Smooth muscle cell (in vitro differentiated cells): ENCODE results near the gene KRT6B. TPM values are rescaled to one million over a fixed set of nuclear protein-coding genes. Genes with fewer than 3 reads are reported as not detected.
"Not testable (repeated sequence)": the region's sequence is repeated elsewhere in the genome, so short reads cannot be mapped to it uniquely, and the experiment has no call there.

ENCODE experiments used
- DNase-seq: peaks from one replicate; lab custom pipeline; 2025; ENCODE audit not compliant: unreplicated experiment; lab: John Stamatoyannopoulos, UW
- H2AFZ ChIP-seq: fragments of 200-600 bp; sonication (generic); 2 replicates; pipeline ENCODE4 v1.6.0; 2016; ENCODE audit warnings: antibody characterized with exemption, low read depth, mild to moderate bottlenecking
- H3F3A ChIP-seq: fragments of 200-600 bp; sonication (generic); 2 replicates; pipeline ENCODE4 v1.6.0; 2017; ENCODE audit warnings: antibody characterized with exemption, low read depth
- H3K27ac ChIP-seq: fragments of 200-600 bp; sonication (generic); 2 replicates; pipeline ENCODE4 v1.5.1; 2016; ENCODE audit warnings: low read depth, mild to moderate bottlenecking
- H3K27me3 ChIP-seq: fragments of 200-600 bp; sonication (generic); 2 replicates; pipeline ENCODE4 v1.6.1; 2016; ENCODE audit warnings: low read depth, mild to moderate bottlenecking
- H3K36me3 ChIP-seq: fragments of 200-600 bp; sonication (generic); 2 replicates; pipeline ENCODE4 v1.5.1; 2016; ENCODE audit warnings: low read depth
- H3K4me1 ChIP-seq: fragments of 200-600 bp; sonication (generic); 2 replicates; pipeline ENCODE4 v1.5.1; 2016; ENCODE audit warnings: low read depth
- H3K4me2 ChIP-seq: fragments of 200-600 bp; sonication (generic); 2 replicates; pipeline ENCODE4 v1.6.0; 2016; ENCODE audit warnings: mild to moderate bottlenecking
- H3K4me3 ChIP-seq: fragments of 200-600 bp; sonication (generic); 2 replicates; pipeline ENCODE4 v1.5.1; 2016; ENCODE audit warnings: mild to moderate bottlenecking
- H3K79me2 ChIP-seq: fragments of 200-600 bp; sonication (generic); 2 replicates; pipeline ENCODE4 v1.6.0; 2016; ENCODE audit warnings: low read depth, mild to moderate bottlenecking
- H3K9ac ChIP-seq: fragments of 200-600 bp; sonication (generic); 2 replicates; pipeline ENCODE4 v1.6.0; 2016; ENCODE audit warnings: low read depth
- H3K9me3 ChIP-seq: fragments of 200-600 bp; sonication (generic); replicated peaks from 2 replicates; pipeline ENCODE4 v1.5.1; 2016; ENCODE audit warnings: low read depth
- H4K20me1 ChIP-seq: fragments of 200-600 bp; sonication (generic); 2 replicates; pipeline ENCODE4 v1.6.0; 2016; ENCODE audit warnings: low read depth
- CTCF ChIP-seq: fragments of 200-600 bp; sonication (generic); IDR thresholded peaks from 2 replicates; pipeline ENCODE4 v1.5.1; 2017; ENCODE audit warnings: borderline replicate concordance, mild to moderate bottlenecking, antibody characterized with exemption; ENCODE audit not compliant: insufficient read depth, poor library complexity, severe bottlenecking
- WGBS: methylation state at CpG from one replicate; pipeline ENCODE4 v1.1.7; 2016; ENCODE audit warnings: low lambda C conversion rate; 5-methylcytosine and 5-hydroxymethylcytosine counted together
- polyA plus RNA-seq: library from polyadenylated mRNA; unstranded; fragments of >200 nt; fragmentation: Nextera tagmentation; extraction: Ambion mirVana; gene quantifications from 2 replicates; pipeline ENCODE4 v1.2.1, GENCODE V29; 2016
- total RNA-seq: library from RNA; depleted of rRNA; stranded (reverse); fragments of >200 nt; gene quantifications from 2 replicates; pipeline ENCODE4 v1.2.3, GENCODE V29; 2014

KRT6B gene
- total RNA-seq (279 and 336 TPM in 2 replicates), polyA plus RNA-seq (248 and 250 TPM in 2 replicates)

- 90% methylated on average over 6 of the region's 6 CpGs for WGBS
- Histone ChIP-seq H3K27ac (no peak within 1 kb of the TSS), H2AFZ (no peak within 1 kb of the TSS), H3K4me2 (no peak within 1 kb of the TSS), H4K20me1 (no peaks in the 10 kb centered on the region), H3K79me2 (no peaks in the 10 kb centered on the region), H3K36me3 (no peaks in the 10 kb centered on the region), H3K4me1 (peaks cover 8% of the 10 kb centered on the region), H3K4me3 (no peak within 1 kb of the TSS), H3K9me3 (no peaks in the 10 kb centered on the region), H3K27me3 (peaks cover 10% of the 10 kb centered on the region), H3F3A (no peaks in the 10 kb centered on the region), H3K9ac (no peak within 1 kb of the TSS)
- no peak for TF ChIP-seq CTCF
- DNase-seq = no peak
Observed at GRCh38 chr12:52452101-52452500, at the start of gene KRT6B. KRT6B (minus strand) TSS chr12:52452146; CDS start chr12:52452078, 68 bp downstream.

DNA sequence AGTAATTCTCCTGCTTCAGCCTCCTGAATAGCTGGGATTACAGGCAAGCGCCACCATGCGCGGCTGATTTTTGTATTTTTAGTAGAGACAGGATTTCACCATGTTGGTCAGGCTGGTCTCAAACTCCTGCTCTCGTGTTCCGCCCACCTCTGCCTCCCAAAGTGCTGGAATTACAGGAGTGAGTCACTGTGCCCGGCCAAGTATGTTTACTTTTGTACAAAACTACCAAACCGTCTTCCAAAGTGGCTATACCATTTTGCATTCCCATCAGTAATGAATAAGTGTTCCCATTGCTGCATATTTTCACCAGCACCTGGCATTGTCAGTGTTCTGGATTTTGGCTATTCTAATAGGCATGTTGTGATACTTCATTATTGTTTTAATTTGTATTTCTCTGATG is 49.5 kb upstream of the KRT6B start:
- Histone ChIP-seq H3K27ac (no peak overlapping the region), H2AFZ (no peak overlapping the region), H3K9ac (no peak overlapping the region), H4K20me1 (no peaks in the 10 kb centered on the region), H3K27me3 (no peaks in the 10 kb centered on the region), H3K4me3 (no peak overlapping the region), H3K4me2 (no peak overlapping the region), H3F3A (no peaks in the 10 kb centered on the region), H3K79me2 (no peaks in the 10 kb centered on the region), H3K36me3 (no peaks in the 10 kb centered on the region), H3K4me1 (peaks cover 5% of the 10 kb centered on the region), H3K9me3 (no peaks in the 10 kb centered on the region)
- DNase-seq = no peak
- no peak for TF ChIP-seq CTCF
- WGBS = 57% methylated on average over 7 of the region's 7 CpGs

DNA sequence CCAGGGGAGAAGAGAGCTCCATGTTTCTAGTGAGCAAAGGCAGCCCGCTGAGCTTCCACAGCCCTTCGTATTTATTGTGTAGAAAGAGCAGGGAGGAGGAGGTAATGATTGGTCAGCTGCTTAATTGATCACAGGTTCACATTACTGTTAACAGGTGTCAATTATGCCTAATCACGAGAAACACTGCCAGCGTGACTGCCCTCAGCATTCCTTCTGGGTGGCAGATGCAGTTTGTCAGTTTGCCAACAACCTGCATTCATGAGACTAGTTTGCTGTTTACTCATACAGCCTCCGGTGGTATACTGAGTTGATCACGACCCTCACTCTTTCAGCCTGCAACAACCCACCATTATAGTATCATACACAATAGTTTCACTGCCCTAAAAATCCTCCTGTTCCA is 48.6 kb upstream of the KRT6B start:
- not testable (repeated sequence) for H3K79me2 ChIP-seq, H3K27ac ChIP-seq, H3K9me3 ChIP-seq, H2AFZ ChIP-seq, H3F3A ChIP-seq, H3K27me3 ChIP-seq, H4K20me1 ChIP-seq, H3K4me2 ChIP-seq, DNase-seq, H3K9ac ChIP-seq, H3K36me3 ChIP-seq, H3K4me3 ChIP-seq
- H3K4me1 ChIP-seq = peaks cover 14% of the 10 kb centered on the region
- WGBS = 95% methylated on average over 6 of the region's 6 CpGs

DNA sequence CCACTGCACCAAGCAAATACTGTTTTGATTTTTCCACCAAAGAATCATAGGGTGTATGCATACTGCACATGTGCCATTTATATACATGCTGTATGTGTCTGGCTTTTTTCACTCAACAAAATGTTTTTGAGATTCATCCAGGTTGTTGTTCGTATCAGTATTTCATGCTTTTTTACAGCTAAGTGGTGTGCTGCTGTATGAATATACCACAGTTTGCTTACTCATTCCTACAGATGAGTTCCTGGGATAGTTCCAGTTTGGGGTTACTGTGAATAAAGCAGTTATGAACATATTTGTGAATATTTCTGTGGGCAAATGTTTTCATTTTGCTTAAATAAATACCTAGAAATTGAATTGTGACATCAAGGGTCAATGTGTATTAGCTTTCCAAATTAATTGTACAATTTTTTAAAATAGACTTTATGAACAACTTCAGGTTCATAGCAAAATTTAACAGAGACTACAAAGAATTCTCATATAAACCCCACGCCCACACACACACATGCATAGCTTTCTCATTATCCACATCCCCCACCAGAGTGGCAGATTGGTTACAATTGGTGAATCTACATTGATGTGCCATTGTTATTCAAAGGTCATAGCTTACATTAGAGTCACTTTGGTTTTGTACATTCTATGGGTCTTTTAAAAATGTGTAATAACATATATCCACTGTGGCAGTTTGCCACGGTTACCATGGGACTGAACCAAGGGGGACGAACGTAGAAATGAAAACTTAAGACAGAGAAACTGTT is 48.0 kb upstream of the KRT6B start:
- no peaks in the 10 kb centered on the region for H3F3A ChIP-seq
- TF ChIP-seq CTCF = no peak
- no peaks in the 10 kb centered on the region for H3K27me3 ChIP-seq
- H3K4me3 ChIP-seq = no peak overlapping the region
- H3K4me2 ChIP-seq = no peak overlapping the region
- no peaks in the 10 kb centered on the region for H4K20me1 ChIP-seq
- H3K4me1 ChIP-seq = peaks cover 19% of the 10 kb centered on the region
- no peak overlapping the region for H2AFZ ChIP-seq
- 87% methylated on average over 5 of the region's 5 CpGs for WGBS
- H3K27ac ChIP-seq = no peak overlapping the region
- no peak overlapping the region for H3K9ac ChIP-seq
- no peak for DNase-seq
- H3K36me3 ChIP-seq = no peaks in the 10 kb centered on the region
- H3K9me3 ChIP-seq = no peaks in the 10 kb centered on the region
- no peaks in the 10 kb centered on the region for H3K79me2 ChIP-seq
